ENCODE measurements around the gene POU6F1. TPM values are rescaled to one million over a fixed set of nuclear protein-coding genes. Genes with fewer than 3 reads are reported as not detected.

The POU6F1 gene
- total and polyA plus RNA-seq, 10 of the 15 experiments (the other 5 are each of a cell fraction or from before 2014, with no cell fraction given) = 0.26 to 4.2 (median 1.2) TPM

- Histone ChIP-seq H3K9ac (ENCODE audit: control insufficient read depth, insufficient read depth, low read length) (no peak overlapping the region), H3K79me2 (ENCODE audit: control insufficient read depth, insufficient read depth, low read length) (peaks cover under 1% of the 10 kb centered on the region), H3K27ac (ENCODE audit: control insufficient read depth, insufficient read depth) (no peak overlapping the region), H2AFZ (ENCODE audit: control insufficient read depth, low read depth, low read length) (no peak overlapping the region), H3K9me3 (replicated peaks; ENCODE audit: control insufficient read depth, insufficient read depth, low read length) (no peaks in the 10 kb centered on the region), H4K20me1 (ENCODE audit: control insufficient read depth, insufficient read depth) (no peaks in the 10 kb centered on the region), H3K27me3 (replicated peaks in 1 of 2; ENCODE audit: control insufficient read depth in 2 of 2, insufficient read depth in 2 of 2, low read length in 1 of 2) (no peaks in the 10 kb centered on the region), H3K4me2 (ENCODE audit: control insufficient read depth, insufficient read depth) (no peak overlapping the region), H3K36me3 (ENCODE audit: control insufficient read depth in 2 of 2, insufficient read depth in 2 of 2, low read length in 1 of 2) (no peaks in the 10 kb centered on the region), H3K4me1 (ENCODE audit: control insufficient read depth, insufficient read depth, low read length) (no peaks in the 10 kb centered on the region; the same call in 1 of the 2 replicates), H3K4me3 (no peak overlapping the region)
- no TSS peak for BruUV-seq (replicated peaks)
- CTCF ChIA-PET = interaction anchor here (0.6 kb wide), 1 partner anchor 847 kb away, joined by 3 read pairs; no protein-coding TSS in a partner anchor
- POLR2A ChIA-PET = interaction anchor here (0.7 kb wide), 1 partner anchor 11 kb away, joined by 3 read pairs; no protein-coding TSS in a partner anchor
- ATAC-seq (no peak), DNase-seq (ENCODE audit: low read depth, low spot score) (no peak), FAIRE-seq (no peak)
- no peak for TF ChIP-seq BCL11A (IDR thresholded peaks at IDR 0.05; ENCODE audit: low read depth, low read length)
- TF ChIP-seq FOXK2 (IDR thresholded peaks at IDR 0.05) = no peak
- no peak for TF ChIP-seq CBX5 (IDR thresholded peaks at IDR 0.05; ENCODE audit: low read depth)
- TF ChIP-seq MEF2A (IDR thresholded peaks at IDR 0.05; ENCODE audit: insufficient read depth, low read depth, low read length) = no peak
- no peak for TF ChIP-seq NR2C2 (IDR thresholded peaks at IDR 0.05; ENCODE audit: borderline replicate concordance, control insufficient read depth, insufficient read length, low read depth)
- TF ChIP-seq ETV6 (conservative IDR thresholded peaks at IDR 0.05 in 1 of 2, IDR thresholded peaks at IDR 0.05 in 1 of 2; ENCODE audit: borderline replicate concordance in 1 of 2, low read depth in 1 of 2) = no peak
- no peak for TF ChIP-seq ZNF592 (IDR thresholded peaks at IDR 0.05)
- TF ChIP-seq USF1 (IDR thresholded peaks at IDR 0.05; ENCODE audit: borderline replicate concordance, extremely low read length, insufficient read depth, low read depth, low read length) = no peak
- TF ChIP-seq MEF2B (IDR thresholded peaks at IDR 0.05; ENCODE audit: partially characterized antibody, poor library complexity, severe bottlenecking) = no peak
- 6% methylated on average over 2 of the region's 2 CpGs for WGBS (ENCODE audit: insufficient coverage, insufficient replicate concordance, low lambda C conversion rate, missing lambda C conversion rate)
- RAD21 ChIA-PET (ENCODE audit: unreplicated experiment) = no interaction called here
- intact Hi-C loops (cut with micrococcal nuclease; ENCODE audit: unreplicated experiment) = no loop called here
- in situ Hi-C loops (cut with MboI) = no loop called here
- SMC1A ChIA-PET (ENCODE audit: uncharacterized antibody, unreplicated experiment) = interaction anchor here (1.8 kb wide), 1 partner anchor 11 kb away, joined by 11 read pairs; no protein-coding TSS in a partner anchor
Observed at GRCh38 chr12:51177897-51178296, 40.0 kb downstream of the POU6F1 start.
